ENCODE measurements around the gene AOPEP. TPM values are rescaled to one million over a fixed set of nuclear protein-coding genes. Genes with fewer than 3 reads are reported as not detected.

Gene AOPEP
- total and polyA plus RNA-seq, 2 of the 13 experiments (the other 11 are each of a cell fraction or from before 2014, with no cell fraction given), result 22.2 to 41.6 TPM

- Histone ChIP-seq H4K20me1 (ENCODE audit: insufficient read depth, low read length) (peaks cover 8% of the 10 kb centered on the region), H3K4me1 (ENCODE audit: insufficient read depth, low read length) (peaks cover 14% of the 10 kb centered on the region), H3K27me3 (ENCODE audit: control insufficient read depth in 1 of 2, insufficient read depth in 2 of 2, low read length in 2 of 2) (no peaks in the 10 kb centered on the region; a peak in 1 of 5 replicates), H3K4me3 (replicated peaks in 1 of 3; ENCODE audit: insufficient read depth in 1 of 3, low read depth in 2 of 3, low read length in 3 of 3) (no peak overlapping the region), H3K9ac (ENCODE audit: insufficient read depth, low read depth, low read length) (no peak overlapping the region), H3K4me2 (ENCODE audit: low read depth, low read length) (no peak overlapping the region), H2AFZ (ENCODE audit: low read length) (no peak overlapping the region), H3K79me2 (ENCODE audit: insufficient read depth, low read length) (peaks cover 2% of the 10 kb centered on the region), H3K9me3 (ENCODE audit: low read length) (no peaks in the 10 kb centered on the region), H3K27ac (ENCODE audit: extremely low read length, insufficient read depth, low read length) (no peak overlapping the region), H3K36me3 (replicated peaks in 1 of 2; ENCODE audit: control insufficient read depth in 1 of 2, insufficient read depth in 2 of 2, low read length in 2 of 2) (peaks cover 41 to 66% of the 10 kb centered on the region in 2 experiments)
- BruUV-seq (replicated peaks), result no TSS peak
- ChIA-PET POLR2A (no interaction called here), CTCF (ENCODE audit: low intra/inter-chr PET ratio, low total read pairs) (no interaction called here)
- FAIRE-seq (no peak), ATAC-seq (no peak), DNase-seq (ENCODE audit: low spot score) (no peak)
- no peak for TF ChIP-seq PHF21A (CRISPR knock-in tag; IDR thresholded peaks at IDR 0.05)
- no peak for TF ChIP-seq ZMAT3 (CRISPR knock-in tag; conservative IDR thresholded peaks at IDR 0.05)
- in situ Hi-C loops (cut with HindIII; ENCODE audit: extremely low pct_ligation_motif_present, low pct_unique_long_range_greater_than_20kb), result no loop called here
- 88% methylated on average over 6 of the region's 8 CpGs for WGBS (ENCODE audit: low lambda C conversion rate)
- intact Hi-C loops (cut with micrococcal nuclease; ENCODE audit: unreplicated experiment), result no loop called here
Observed at GRCh38 chr9:95086564-95086955, 360.1 kb downstream of the AOPEP start.

DNA sequence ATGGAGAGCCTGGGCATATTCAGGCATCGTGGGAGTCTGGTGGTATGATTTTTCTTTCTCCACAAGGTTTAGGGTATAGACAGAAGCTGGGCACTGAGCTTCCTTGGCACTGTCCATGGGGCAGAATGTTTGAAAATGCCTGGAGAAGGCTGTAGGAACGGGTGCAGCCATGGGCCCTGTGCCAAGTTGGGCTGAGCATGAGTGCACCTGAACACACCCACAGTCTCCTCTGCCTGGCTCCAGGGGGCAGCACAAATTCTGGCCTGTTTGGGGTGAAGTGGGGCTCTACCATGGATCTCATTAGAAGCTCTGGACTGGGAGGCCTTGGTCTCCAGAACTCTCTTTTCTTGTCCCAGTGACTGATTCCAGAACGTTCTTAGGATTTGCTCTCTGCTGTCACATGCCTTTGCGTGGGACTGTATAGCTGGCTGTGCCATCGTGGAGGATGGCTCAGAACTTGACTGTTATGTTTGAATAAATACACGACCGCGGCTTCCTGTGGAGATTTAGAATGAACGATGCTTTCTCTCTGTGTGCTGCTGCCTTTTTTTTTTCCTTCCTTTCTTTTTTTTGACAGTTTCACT, 361.3 kb downstream of the AOPEP start:
- TF ChIP-seq CTCF (CRISPR knock-in tag; IDR thresholded peaks at IDR 0.05) (peak; percentile 44), AGO2 (optimal IDR thresholded peaks at IDR 0.05; ENCODE audit: low read depth, low read length) (peak; percentile 54), RBM22 (optimal IDR thresholded peaks at IDR 0.05; ENCODE audit: low read length) (peak; percentile 98), ZSCAN22 (CRISPR knock-in tag; IDR thresholded peaks at IDR 0.05) (no peak), ZEB1 (IDR thresholded peaks at IDR 0.05; ENCODE audit: insufficient replicate concordance, low read depth) (no peak), RFXANK (CRISPR knock-in tag; IDR thresholded peaks at IDR 0.05) (no peak)
- H3K9me3 ChIP-seq (ENCODE audit: low read length), result no peaks in the 10 kb centered on the region
- CTCF ChIA-PET (ENCODE audit: low intra/inter-chr PET ratio, low total read pairs), result no interaction called here
- DNase-seq (ENCODE audit: low spot score) (no peak), FAIRE-seq (no peak), ATAC-seq (peak; percentile 16; the same call in 2 of the 3 replicates)
- H3K36me3 ChIP-seq (replicated peaks in 1 of 2; ENCODE audit: control insufficient read depth in 1 of 2, insufficient read depth in 2 of 2, low read length in 2 of 2), result peaks cover 31 to 54% of the 10 kb centered on the region in 2 experiments
- H2AFZ ChIP-seq (ENCODE audit: low read length), result no peak overlapping the region
- no peak overlapping the region for H3K4me3 ChIP-seq (replicated peaks in 1 of 3; ENCODE audit: insufficient read depth in 1 of 3, low read depth in 2 of 3, low read length in 3 of 3)
- POLR2A ChIA-PET, result no interaction called here
- no peaks in the 10 kb centered on the region; a peak in 1 of 5 replicates for H3K27me3 ChIP-seq (ENCODE audit: control insufficient read depth in 1 of 2, insufficient read depth in 2 of 2, low read length in 2 of 2)
- intact Hi-C loops (cut with micrococcal nuclease; ENCODE audit: unreplicated experiment), result no loop called here
- 95% methylated on average over 9 of the region's 9 CpGs for WGBS (ENCODE audit: low lambda C conversion rate)
- H3K9ac ChIP-seq (ENCODE audit: insufficient read depth, low read depth, low read length), result no peak overlapping the region
- peaks cover 1% of the 10 kb centered on the region for H3K79me2 ChIP-seq (ENCODE audit: insufficient read depth, low read length)
- in situ Hi-C loops (cut with HindIII; ENCODE audit: extremely low pct_ligation_motif_present, low pct_unique_long_range_greater_than_20kb), result no loop called here
- H3K4me1 ChIP-seq (ENCODE audit: insufficient read depth, low read length), result peaks cover 18% of the 10 kb centered on the region
- H3K27ac ChIP-seq (ENCODE audit: extremely low read length, insufficient read depth, low read length), result no peak overlapping the region
- BruUV-seq (replicated peaks), result no TSS peak
- H3K4me2 ChIP-seq (ENCODE audit: low read depth, low read length), result no peak overlapping the region
- peaks cover 8% of the 10 kb centered on the region for H4K20me1 ChIP-seq (ENCODE audit: insufficient read depth, low read length)
